Caco-2 (cell line): ENCODE measurements around the gene ADRA2C. TPM values are rescaled to one million over a fixed set of nuclear protein-coding genes. Genes with fewer than 3 reads are reported as not detected.

Source experiments
- BruUV-seq: library from RNA; stranded (reverse); fragments of 400-500 nt; replicated peaks from 2 replicates; lab custom pipeline; 2021; lab: Mats Ljungman, UMichigan
- CTCF ChIA-PET: fragments of 300-600 bp; sonication (Branson Sonifier 250); formaldehyde crosslinking; loops from one replicate; lab custom pipeline; 2022; ENCODE audit warnings: antibody characterized with exemption; lab: Charles Lee
- POLR2A ChIA-PET: fragments of 300-600 bp; sonication (Branson Sonifier 250); formaldehyde crosslinking; loops from one replicate; lab custom pipeline; 2022; ENCODE audit warnings: antibody characterized with exemption; lab: Charles Lee
- DNase-seq, 2 experiments: peaks; one replicate each; pipeline versions ENCODE4 v3.0.0 to v3.0.0-alpha.2; 2020 to 2022
- H3K27me3 ChIP-seq: replicated peaks from 2 replicates; pipeline ENCODE4 v1.6.0; 2011; ENCODE audit warnings: low read length; ENCODE audit not compliant: control insufficient read depth, insufficient read depth
- H3K36me3 ChIP-seq: 2 replicates; pipeline ENCODE4 v1.5.1; 2011; ENCODE audit warnings: low read length; ENCODE audit not compliant: control insufficient read depth, insufficient read depth
- H3K4me1 ChIP-seq: fragments of 250-450 bp; sonication (Bioruptor Pico); 2 replicates; pipeline ENCODE4 v1.5.1; 2020; ENCODE audit warnings: mild to moderate bottlenecking
- H3K4me3 ChIP-seq: 2 replicates; pipeline ENCODE4 v1.5.1; 2011; ENCODE audit warnings: low read depth, mild to moderate bottlenecking, control low read depth, low read length
- H3K9me3 ChIP-seq: fragments of 250-450 bp; sonication (Bioruptor Pico); 2 replicates; pipeline ENCODE4 v1.5.1; 2020; ENCODE audit warnings: mild to moderate bottlenecking, moderate library complexity
- H3K27ac Mint-ChIP-seq: one replicate; pipeline ENCODE4 v1.8.0; 2022; ENCODE audit warnings: mixed read lengths; ENCODE audit not compliant: unreplicated experiment
- H3K27me3 Mint-ChIP-seq: one replicate; pipeline ENCODE4 v1.8.0; 2022; ENCODE audit warnings: mixed read lengths; ENCODE audit not compliant: insufficient read depth, unreplicated experiment
- H3K36me3 Mint-ChIP-seq: one replicate; pipeline ENCODE4 v1.8.0; 2022; ENCODE audit warnings: mild to moderate bottlenecking, mixed read lengths; ENCODE audit not compliant: insufficient read depth, unreplicated experiment
- H3K4me1 Mint-ChIP-seq: one replicate; pipeline ENCODE4 v1.8.0; 2022; ENCODE audit warnings: low read depth, mixed read lengths; ENCODE audit not compliant: unreplicated experiment
- H3K4me3 Mint-ChIP-seq: one replicate; pipeline ENCODE4 v1.8.0; 2022; ENCODE audit warnings: mild to moderate bottlenecking, moderate library complexity, mixed read lengths; ENCODE audit not compliant: unreplicated experiment
- H3K9me3 Mint-ChIP-seq: one replicate; pipeline ENCODE4 v1.8.0; 2022; ENCODE audit warnings: mixed read lengths; ENCODE audit not compliant: unreplicated experiment
- CTCF ChIP-seq, 2 experiments: fragments of 200-600 bp in 1 of 2; IDR thresholded peaks; 1 replicate in 1 of 2; 2 replicates in 1 of 2; pipeline versions ENCODE4 v1.5.1 to v1.8.0; 2011 to 2022; ENCODE audit warnings: antibody characterized with exemption in 1 of 2, control low read depth in 1 of 2, inconsistent platforms in 1 of 2, low read depth in 1 of 2, low read length in 1 of 2, mild to moderate bottlenecking in 1 of 2, moderate library complexity in 1 of 2; ENCODE audit not compliant: insufficient read depth in 1 of 2, severe bottlenecking in 1 of 2, unreplicated experiment in 1 of 2
- intact Hi-C: fragments of 100-400 bp; cut with micrococcal nuclease; formaldehyde crosslinking; loops from one replicate; pipeline ENCODE4 v1.10.0; 2022; ENCODE audit not compliant: unreplicated experiment
- total RNA-seq: library from RNA; stranded (reverse); gene quantifications from 2 replicates; pipeline ENCODE4 v1.2.3, GENCODE V29; 2022

Gene ADRA2C
- total RNA-seq, 1 experiment from 2014 or later = 11.7 TPM

DNA sequence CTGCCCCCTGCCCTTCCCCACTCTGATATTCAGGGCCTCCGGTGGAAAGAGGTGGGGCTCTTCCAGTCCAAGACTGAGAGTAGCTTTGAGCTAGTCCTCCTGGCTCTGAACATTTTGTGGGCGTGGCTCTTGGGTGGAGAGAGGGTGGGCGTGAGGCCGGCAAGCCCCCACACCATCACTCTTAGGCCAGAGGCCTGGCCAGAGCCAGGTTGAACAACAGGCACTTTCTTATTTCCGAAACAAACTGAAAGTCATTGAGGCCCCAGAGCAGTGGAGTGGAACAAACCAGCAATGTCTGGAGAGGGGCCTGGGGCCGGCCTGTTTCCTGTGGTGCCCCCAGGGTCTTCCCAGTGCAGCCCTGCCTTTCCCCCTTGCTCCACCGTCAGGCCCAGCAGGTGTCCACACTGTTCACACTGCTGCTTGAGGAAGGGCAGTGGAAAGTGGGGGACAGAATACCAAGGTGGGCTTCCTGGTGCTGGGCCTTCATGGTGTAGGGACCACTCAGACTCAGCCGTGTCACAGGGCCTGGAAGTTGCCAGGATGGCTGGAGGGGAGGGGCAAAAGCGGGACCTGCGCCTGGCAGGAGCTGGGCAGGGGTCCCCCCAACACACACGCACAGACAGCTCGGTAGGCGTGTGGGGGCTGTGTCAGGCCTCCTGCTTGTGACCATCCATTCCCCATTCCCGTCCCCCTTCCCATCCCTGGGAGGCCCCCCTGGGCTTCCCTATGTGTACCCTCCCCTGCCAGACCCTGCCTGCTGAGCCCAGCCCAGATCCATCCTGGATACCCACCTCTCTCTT lies 2.9 kb downstream of the ADRA2C start:
- POLR2A ChIA-PET = no interaction called here
- H3K27me3 Mint-ChIP-seq = peaks cover 2% of the 10 kb centered on the region
- intact Hi-C loops = no loop called here
- no peaks in the 10 kb centered on the region for H3K9me3 Mint-ChIP-seq
- Histone ChIP-seq H3K9me3 (no peaks in the 10 kb centered on the region), H3K4me3 (no peak overlapping the region), H3K27me3 (no peaks in the 10 kb centered on the region), H3K36me3 (no peaks in the 10 kb centered on the region), H3K4me1 (peaks cover 5% of the 10 kb centered on the region; the same call in 1 of the 2 replicates)
- H3K27ac Mint-ChIP-seq = no peak overlapping the region
- BruUV-seq = no TSS peak
- no peak for DNase-seq
- no peak overlapping the region for H3K4me3 Mint-ChIP-seq
- TF ChIP-seq CTCF (IDR thresholded peaks at IDR 0.05; ENCODE audit: insufficient read depth in 1 of 2, low read depth in 1 of 2, low read length in 1 of 2, severe bottlenecking in 1 of 2, unreplicated experiment in 1 of 2) = no peak
- H3K4me1 Mint-ChIP-seq = no peaks in the 10 kb centered on the region
- CTCF ChIA-PET = interaction anchor here (0.6 to 1.0 kb wide), 2 partner anchors 18 to 112 kb away, joined by 3 to 4 read pairs; no protein-coding TSS in a partner anchor
- H3K36me3 Mint-ChIP-seq = peaks cover 6% of the 10 kb centered on the region

GRCh38 chr4:3769642-3770184 lies 3.5 kb downstream of the ADRA2C start:
- Histone ChIP-seq H3K36me3 (no peaks in the 10 kb centered on the region), H3K4me3 (no peak overlapping the region), H3K9me3 (no peaks in the 10 kb centered on the region), H3K27me3 (no peaks in the 10 kb centered on the region), H3K4me1 (peaks cover 5% of the 10 kb centered on the region; the same call in 1 of the 2 replicates)
- intact Hi-C loops = no loop called here
- H3K36me3 Mint-ChIP-seq = peaks cover 6% of the 10 kb centered on the region
- CTCF ChIA-PET = interaction anchor here (1.0 kb wide), 1 partner anchor 111 kb away, joined by 4 read pairs; no protein-coding TSS in a partner anchor
- peaks cover 2% of the 10 kb centered on the region for H3K27me3 Mint-ChIP-seq
- DNase-seq = no peak
- H3K9me3 Mint-ChIP-seq = no peaks in the 10 kb centered on the region
- H3K27ac Mint-ChIP-seq = no peak overlapping the region
- no peaks in the 10 kb centered on the region for H3K4me1 Mint-ChIP-seq
- POLR2A ChIA-PET = no interaction called here
- BruUV-seq = no TSS peak
- H3K4me3 Mint-ChIP-seq = no peak overlapping the region
- TF ChIP-seq CTCF (IDR thresholded peaks at IDR 0.05; ENCODE audit: insufficient read depth in 1 of 2, low read depth in 1 of 2, low read length in 1 of 2, severe bottlenecking in 1 of 2, unreplicated experiment in 1 of 2) = no peak

GRCh38 chr4:3770323-3771163 lies 4.4 kb downstream of the ADRA2C start:
- no peaks in the 10 kb centered on the region for H3K9me3 ChIP-seq
- H3K27me3 ChIP-seq = no peaks in the 10 kb centered on the region
- Mint-ChIP-seq H3K4me3 (no peak overlapping the region), H3K9me3 (no peaks in the 10 kb centered on the region), H3K4me1 (no peaks in the 10 kb centered on the region), H3K27me3 (peaks cover 2% of the 10 kb centered on the region), H3K27ac (no peak overlapping the region), H3K36me3 (peaks cover 6% of the 10 kb centered on the region)
- no TSS peak for BruUV-seq
- intact Hi-C loops = no loop called here
- TF ChIP-seq CTCF (IDR thresholded peaks at IDR 0.05; ENCODE audit: insufficient read depth in 1 of 2, low read depth in 1 of 2, low read length in 1 of 2, severe bottlenecking in 1 of 2, unreplicated experiment in 1 of 2) = no peak
- no peak for DNase-seq
- ChIA-PET POLR2A (interaction anchor here (0.6 kb wide), 1 partner anchor 461 kb away, joined by 4 read pairs; no protein-coding TSS in a partner anchor), CTCF (interaction anchor here (0.6 to 1.6 kb wide), 2 partner anchors 106 to 110 kb away, joined by 3 to 5 read pairs; no protein-coding TSS in a partner anchor)
- H3K4me1 ChIP-seq = no peaks in the 10 kb centered on the region
- no peaks in the 10 kb centered on the region for H3K36me3 ChIP-seq
- no peak overlapping the region for H3K4me3 ChIP-seq
